Cardiac muscle cell (in vitro differentiated cells and primary cell): ENCODE results near the gene ADSS2. TPM values are rescaled to one million over a fixed set of nuclear protein-coding genes. Genes with fewer than 3 reads are reported as not detected.
A peak's percentile ranks its signal among the peaks of the same experiment; 100 is the strongest.

Experiments
- DNase-seq, 2 donors: peaks; one replicate each; pipeline versions ENCODE4 v3.0.0 to v3.0.0-alpha.2; 2010 to 2017; ENCODE audit warnings: low read depth in 1 of 2, low spot score in 1 of 2
- H3K27ac ChIP-seq: fragments of 200-600 bp; sonication (generic); 2 replicates; pipeline ENCODE4 v1.5.1; 2016
- H3K27me3 ChIP-seq: fragments of 200-600 bp; sonication (generic); 2 replicates; pipeline ENCODE4 v1.6.0; 2016; ENCODE audit warnings: control low read depth
- H3K36me3 ChIP-seq: fragments of 200-600 bp; sonication (generic); 2 replicates; pipeline ENCODE4 v1.5.1; 2016; ENCODE audit warnings: control low read depth
- H3K4me1 ChIP-seq: fragments of 200-600 bp; sonication (generic); 2 replicates; pipeline ENCODE4 v1.8.1; 2017; ENCODE audit warnings: low read depth, mild to moderate bottlenecking, mixed run types
- H3K4me3 ChIP-seq: fragments of 200-600 bp; sonication (generic); 2 replicates; pipeline ENCODE4 v1.5.1; 2016; ENCODE audit warnings: mild to moderate bottlenecking
- H3K9me3 ChIP-seq: fragments of 200-600 bp; sonication (generic); 2 replicates; pipeline ENCODE4 v1.5.1; 2017; ENCODE audit warnings: low read depth, mild to moderate bottlenecking, control low read depth
- CTCF ChIP-seq: IDR thresholded peaks from 2 replicates; pipeline ENCODE4 v1.5.1; 2012; ENCODE audit warnings: low read depth, mild to moderate bottlenecking, low read length
- polyA plus RNA-seq: library from polyadenylated mRNA; unstranded; fragments of >200 nt; fragmentation: Nextera tagmentation; extraction: Ambion mirVana; gene quantifications from 2 replicates; pipeline ENCODE4 v1.2.1, GENCODE V29; 2016
- total RNA-seq: library from RNA; depleted of rRNA; stranded (reverse); fragments of >200 nt; gene quantifications from 2 replicates; pipeline ENCODE4 v1.2.3, GENCODE V29; 2016

ADSS2 gene
- total and polyA plus RNA-seq, 2 experiments from 2014 or later: 12.8 to 22.8 TPM

- H3K36me3 ChIP-seq: no peaks in the 10 kb centered on the region
- H3K4me3 ChIP-seq: no peak overlapping the region
- TF ChIP-seq CTCF: no peak
- H3K4me1 ChIP-seq: peaks cover 15% of the 10 kb centered on the region
- no peak for DNase-seq
- no peaks in the 10 kb centered on the region for H3K9me3 ChIP-seq
- no peaks in the 10 kb centered on the region for H3K27me3 ChIP-seq
- no peak overlapping the region for H3K27ac ChIP-seq
These were observed 8.9 kb downstream of the ADSS2 start for GRCh38 chr1:244442850-244443249.

GRCh38 chr1:244439391-244440032 is 12.2 kb downstream of the ADSS2 start:
- no peaks in the 10 kb centered on the region for H3K4me1 ChIP-seq
- no peaks in the 10 kb centered on the region for H3K9me3 ChIP-seq
- DNase-seq: peak in 1 of 2 donors; percentile 17
- no peak overlapping the region for H3K4me3 ChIP-seq
- peaks cover 5% of the 10 kb centered on the region for H3K36me3 ChIP-seq
- no peak overlapping the region for H3K27ac ChIP-seq
- H3K27me3 ChIP-seq: no peaks in the 10 kb centered on the region
- no peak for TF ChIP-seq CTCF

GRCh38 chr1:244437086-244437468 is 14.6 kb downstream of the ADSS2 start:
- Histone ChIP-seq H3K27me3 (no peaks in the 10 kb centered on the region), H3K9me3 (no peaks in the 10 kb centered on the region), H3K4me1 (no peaks in the 10 kb centered on the region), H3K27ac (no peak overlapping the region), H3K36me3 (peaks cover 12% of the 10 kb centered on the region), H3K4me3 (no peak overlapping the region)
- no peak for TF ChIP-seq CTCF
- DNase-seq: peak in 1 of 2 donors; percentile 20

GRCh38 chr1:244436336-244437085 is 15.2 kb downstream of the ADSS2 start:
- H3K36me3 ChIP-seq: peaks cover 14% of the 10 kb centered on the region
- TF ChIP-seq CTCF: no peak
- H3K9me3 ChIP-seq: no peaks in the 10 kb centered on the region
- H3K4me1 ChIP-seq: no peaks in the 10 kb centered on the region
- no peaks in the 10 kb centered on the region for H3K27me3 ChIP-seq
- H3K27ac ChIP-seq: no peak overlapping the region
- peak in 1 of 2 donors; percentile 66 for DNase-seq
- H3K4me3 ChIP-seq: no peak overlapping the region

GRCh38 chr1:244435562-244436205 is 16.0 kb downstream of the ADSS2 start:
- Histone ChIP-seq H3K9me3 (no peaks in the 10 kb centered on the region), H3K4me1 (no peaks in the 10 kb centered on the region), H3K27ac (no peak overlapping the region), H3K4me3 (no peak overlapping the region), H3K27me3 (no peaks in the 10 kb centered on the region), H3K36me3 (peaks cover 18% of the 10 kb centered on the region)
- DNase-seq: peak in 1 of 2 donors; percentile 48
- no peak for TF ChIP-seq CTCF
